ENCODE results near the gene PRKAG2.

The PRKAG2 gene

DNA sequence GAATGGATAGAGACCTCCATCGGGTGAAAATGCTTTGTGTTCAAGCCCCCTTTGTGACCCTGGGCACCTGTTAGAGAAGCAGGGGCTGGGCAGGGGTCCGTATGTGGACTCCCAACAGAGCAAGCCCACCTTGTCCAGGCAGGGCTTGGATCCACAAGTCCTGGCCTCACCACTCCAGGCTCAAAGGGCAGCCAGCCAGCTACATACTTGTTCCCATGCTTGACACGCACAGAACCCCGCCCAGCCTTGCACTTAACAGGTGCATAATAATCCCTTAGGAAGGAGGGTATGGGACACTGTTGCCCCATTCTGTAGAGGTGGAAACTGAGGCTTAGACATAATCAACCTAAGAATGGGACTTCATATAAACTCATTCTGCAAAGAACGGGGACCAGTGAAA lies 160.6 kb downstream of the PRKAG2 start:
- no peak overlapping the region for H3K4me3 ChIP-seq (ENCODE audit: low read depth, low read length)
- TF ChIP-seq, protein P1, sequence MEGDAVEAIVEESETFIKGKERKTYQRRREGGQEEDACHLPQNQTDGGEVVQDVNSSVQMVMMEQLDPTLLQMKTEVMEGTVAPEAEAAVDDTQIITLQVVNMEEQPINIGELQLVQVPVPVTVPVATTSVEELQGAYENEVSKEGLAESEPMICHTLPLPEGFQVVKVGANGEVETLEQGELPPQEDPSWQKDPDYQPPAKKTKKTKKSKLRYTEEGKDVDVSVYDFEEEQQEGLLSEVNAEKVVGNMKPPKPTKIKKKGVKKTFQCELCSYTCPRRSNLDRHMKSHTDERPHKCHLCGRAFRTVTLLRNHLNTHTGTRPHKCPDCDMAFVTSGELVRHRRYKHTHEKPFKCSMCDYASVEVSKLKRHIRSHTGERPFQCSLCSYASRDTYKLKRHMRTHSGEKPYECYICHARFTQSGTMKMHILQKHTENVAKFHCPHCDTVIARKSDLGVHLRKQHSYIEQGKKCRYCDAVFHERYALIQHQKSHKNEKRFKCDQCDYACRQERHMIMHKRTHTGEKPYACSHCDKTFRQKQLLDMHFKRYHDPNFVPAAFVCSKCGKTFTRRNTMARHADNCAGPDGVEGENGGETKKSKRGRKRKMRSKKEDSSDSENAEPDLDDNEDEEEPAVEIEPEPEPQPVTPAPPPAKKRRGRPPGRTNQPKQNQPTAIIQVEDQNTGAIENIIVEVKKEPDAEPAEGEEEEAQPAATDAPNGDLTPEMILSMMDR (IDR thresholded peaks at IDR 0.05; ENCODE audit: insufficient read depth, low read depth, low read length, missing control alignments): no peak
- DNase-seq (ENCODE audit: low read depth): no peak

DNA sequence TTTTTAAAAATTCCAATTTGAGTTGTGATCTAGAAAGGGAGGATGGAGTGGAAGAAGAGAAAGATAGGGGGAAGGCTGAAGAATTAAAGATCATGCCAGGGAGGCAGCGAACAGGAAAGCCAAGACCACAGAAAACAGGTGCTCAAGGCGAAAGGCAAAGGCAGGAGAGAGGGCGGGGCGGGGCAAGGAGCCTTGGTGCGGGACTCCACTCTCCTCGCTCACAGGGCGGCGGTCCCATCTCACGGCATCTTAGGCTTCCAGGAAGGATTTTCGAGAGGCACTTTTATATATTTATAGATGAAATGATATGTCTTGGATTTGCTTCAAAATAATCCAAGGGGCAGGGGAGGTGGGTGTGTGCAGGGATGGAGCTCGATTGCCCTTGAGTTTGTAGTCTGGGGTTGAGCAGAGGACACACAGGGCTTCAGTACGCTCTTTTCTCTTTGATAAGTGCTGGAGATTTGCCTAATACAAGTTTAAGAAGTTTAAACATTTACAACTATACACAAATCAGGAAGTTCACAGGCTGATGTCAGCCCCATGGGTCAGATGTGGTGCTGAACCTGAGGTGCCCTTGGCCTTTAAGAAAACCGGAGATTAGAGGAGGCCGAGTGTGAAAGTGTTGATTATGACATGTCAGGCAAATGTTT lies 161.1 kb downstream of the PRKAG2 start:
- TF ChIP-seq, protein P1 (IDR thresholded peaks at IDR 0.05; ENCODE audit: insufficient read depth, low read depth, low read length, missing control alignments): no peak
- no peak overlapping the region for H3K4me3 ChIP-seq (ENCODE audit: low read depth, low read length)
- no peak for DNase-seq (ENCODE audit: low read depth)

DNA sequence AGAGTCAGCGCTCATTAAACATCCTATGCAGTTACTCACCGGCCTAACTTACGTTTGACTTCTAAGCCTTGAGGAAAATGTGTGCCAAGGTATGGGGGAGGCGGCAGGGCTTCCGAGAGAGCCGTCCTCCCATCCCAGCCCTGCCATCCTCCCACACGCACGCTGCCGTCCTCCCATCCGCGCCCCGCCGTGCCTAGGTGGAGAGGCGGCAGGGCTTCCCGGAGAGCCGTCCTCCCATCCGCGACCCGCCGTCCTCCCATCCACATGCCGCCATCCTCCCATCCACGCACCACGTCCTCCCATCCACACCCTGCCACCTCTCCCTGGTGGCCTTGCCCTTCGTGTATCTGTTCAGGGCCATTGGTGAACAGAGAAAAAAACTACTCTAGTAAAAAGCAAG lies 162.7 kb downstream of the PRKAG2 start:
- TF ChIP-seq, protein P1 (IDR thresholded peaks at IDR 0.05; ENCODE audit: insufficient read depth, low read depth, low read length, missing control alignments): no peak
- no peak overlapping the region for H3K4me3 ChIP-seq (ENCODE audit: low read depth, low read length)
- DNase-seq (ENCODE audit: low read depth): no peak

DNA sequence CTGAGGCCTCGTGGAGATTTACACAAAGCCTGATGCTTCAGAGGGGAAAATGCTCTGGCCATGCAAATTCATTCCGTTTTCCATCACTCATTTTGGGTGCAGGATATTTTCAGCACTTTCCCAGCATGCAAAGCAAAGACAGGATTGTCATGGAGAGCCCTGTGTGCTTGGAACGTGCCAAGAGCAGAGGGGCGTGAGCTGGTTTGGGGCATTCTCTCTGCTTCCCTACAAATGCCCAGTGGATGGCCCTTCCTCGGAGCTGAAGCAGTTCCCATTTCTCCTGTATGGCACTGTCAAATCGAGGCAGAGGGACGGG lies 164.1 kb downstream of the PRKAG2 start:
- no peak for DNase-seq (ENCODE audit: low read depth)
- TF ChIP-seq, protein P1 (IDR thresholded peaks at IDR 0.05; ENCODE audit: insufficient read depth, low read depth, low read length, missing control alignments): no peak

DNA sequence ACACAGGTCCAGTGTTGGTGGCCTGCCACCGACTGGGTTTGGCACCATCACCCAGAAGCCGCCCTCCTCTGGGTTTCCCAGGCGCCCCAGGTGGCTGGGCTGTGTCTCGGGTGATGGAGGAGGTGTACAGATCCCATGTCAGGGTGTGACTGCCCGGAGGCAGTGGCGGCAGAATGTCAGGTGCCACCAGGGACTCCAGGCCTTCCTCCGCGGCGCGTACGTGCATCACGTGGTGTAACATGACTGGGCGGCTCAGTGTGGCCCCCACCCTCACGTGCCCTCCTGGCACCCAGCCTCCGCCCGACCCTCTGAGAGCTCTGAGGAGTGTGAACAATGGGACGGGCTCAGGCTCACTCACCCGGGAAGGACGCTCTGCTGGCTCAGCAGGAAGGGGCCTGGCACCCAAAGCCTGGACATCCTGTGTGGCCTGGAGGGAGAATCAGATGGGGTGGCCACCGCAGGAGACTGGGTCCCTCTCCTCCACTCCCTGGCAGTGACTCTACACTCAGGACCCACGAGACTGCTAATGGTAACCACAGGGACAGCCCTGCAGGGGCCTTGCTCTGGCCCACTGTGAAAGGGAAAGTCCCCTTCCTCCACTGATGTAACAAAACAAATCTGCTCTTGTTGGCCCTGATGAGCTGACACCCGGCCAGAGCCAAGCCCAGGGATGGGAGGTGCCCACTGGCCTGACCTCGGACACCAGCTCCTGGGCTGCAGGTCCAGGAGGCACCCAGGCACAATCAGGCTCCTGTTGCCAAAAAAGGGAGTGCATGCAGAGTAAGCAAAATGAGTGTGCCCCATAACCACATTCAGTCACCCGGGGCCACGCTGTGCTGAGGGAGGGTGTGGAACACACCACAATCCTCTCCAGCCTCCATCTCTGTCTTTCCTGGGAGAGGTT lies 164.8 kb downstream of the PRKAG2 start:
- TF ChIP-seq, protein P1 (IDR thresholded peaks at IDR 0.05; ENCODE audit: insufficient read depth, low read depth, low read length, missing control alignments): no peak
- DNase-seq (ENCODE audit: low read depth): no peak
- no peak overlapping the region for H3K4me3 ChIP-seq (ENCODE audit: low read depth, low read length)

More for the DNA sequence above, 164.1 kb downstream of the PRKAG2 start:
- H3K4me3 ChIP-seq (ENCODE audit: low read depth, low read length): no peak overlapping the region

DNA sequence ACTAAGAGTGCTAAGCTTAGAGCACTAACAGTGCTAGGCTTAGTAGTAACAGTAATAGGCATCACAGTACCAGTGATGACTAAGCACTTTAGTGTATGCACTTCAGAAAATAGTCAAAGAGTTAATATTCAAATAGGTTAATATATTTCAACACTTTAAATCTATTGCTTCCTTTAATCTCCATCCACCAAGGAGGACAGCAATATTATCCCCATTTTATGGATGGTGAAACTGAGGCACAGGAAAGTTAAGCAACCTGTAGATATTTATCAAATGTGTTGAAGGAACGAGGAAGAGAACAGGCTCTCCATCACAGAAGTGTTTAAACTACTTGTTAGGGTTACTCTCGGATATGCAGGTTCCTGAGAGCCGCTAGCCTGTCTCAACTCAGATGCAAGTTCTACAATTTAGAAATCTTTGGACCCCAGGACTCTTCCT lies 165.5 kb downstream of the PRKAG2 start:
- TF ChIP-seq, protein P1 (IDR thresholded peaks at IDR 0.05; ENCODE audit: insufficient read depth, low read depth, low read length, missing control alignments): no peak
- H3K4me3 ChIP-seq (ENCODE audit: low read depth, low read length): no peak overlapping the region
- no peak for DNase-seq (ENCODE audit: low read depth)
